GM18858 (cell line): ENCODE data around the gene FRK.
A peak's percentile ranks its signal among the peaks of the same experiment; 100 is the strongest.
"Not testable (repeated sequence)": the region's sequence is repeated elsewhere in the genome, so short reads cannot be mapped to it uniquely, and the experiment has no call there.

Experiments
- ATAC-seq: cut with Tn5 transposase; IDR thresholded peaks from one replicate; pipeline ENCODE4 v1.9.1; 2021; ENCODE audit not compliant: unreplicated experiment

FRK gene

GRCh38 chr6:116060572-116061283 is at the start of gene FRK:
TSS of gene FRK (minus strand) at chr6:116060891. CDS start at chr6:116060311, 580 bp downstream.
- peak; percentile 36 for ATAC-seq

GRCh38 chr6:116108836-116109235 is 48.1 kb upstream of the FRK start:
- ATAC-seq: no peak

GRCh38 chr6:116106146-116106545 is 45.5 kb upstream of the FRK start:
- ATAC-seq: no peak

GRCh38 chr6:116105247-116105646 is 44.6 kb upstream of the FRK start:
- ATAC-seq: no peak

- ATAC-seq: no peak
These were observed 43.9 kb upstream of the FRK start for GRCh38 chr6:116104636-116105035.

- no peak for ATAC-seq
These were observed 42.2 kb upstream of the FRK start for GRCh38 chr6:116102873-116103272.

- ATAC-seq: no peak
These were observed 41.1 kb upstream of the FRK start for GRCh38 chr6:116101790-116102189.

- ATAC-seq: no peak
These were observed 40.6 kb upstream of the FRK start for GRCh38 chr6:116101302-116101718.

- peak; percentile 69 for ATAC-seq
These were observed 40.0 kb upstream of the FRK start, which contains the start of gene NT5DC1 for GRCh38 chr6:116100419-116101301. TSS of gene NT5DC1 (plus strand) at chr6:116100853. CDS start at chr6:116100931, 78 bp downstream.

- ATAC-seq: no peak
These were observed 38.3 kb upstream of the FRK start for GRCh38 chr6:116099036-116099435.

GRCh38 chr6:116096979-116097816 is 36.5 kb upstream of the FRK start:
- ATAC-seq: no peak

GRCh38 chr6:116096048-116096759 is 35.5 kb upstream of the FRK start:
- ATAC-seq: not testable (repeated sequence)

GRCh38 chr6:116094041-116094440 is 33.4 kb upstream of the FRK start:
- no peak for ATAC-seq

GRCh38 chr6:116090251-116090650 is 29.6 kb upstream of the FRK start:
- peak; percentile 69 for ATAC-seq

- ATAC-seq: no peak
These were observed 28.3 kb upstream of the FRK start for GRCh38 chr6:116088946-116089345.

GRCh38 chr6:116087437-116088027 is 26.8 kb upstream of the FRK start:
- peak; percentile 92 for ATAC-seq

GRCh38 chr6:116084284-116084683 is 23.6 kb upstream of the FRK start:
- no peak for ATAC-seq

GRCh38 chr6:116083052-116083451 is 22.4 kb upstream of the FRK start:
- ATAC-seq: no peak

- ATAC-seq: no peak
These were observed 18.3 kb upstream of the FRK start for GRCh38 chr6:116078945-116079344.

- ATAC-seq: no peak
These were observed 17.8 kb upstream of the FRK start for GRCh38 chr6:116078522-116078921.
